ENCODE results near the gene ANGPTL2.

The ANGPTL2 gene

GRCh38 chr9:127092041-127092608 lies 30.3 kb downstream of the ANGPTL2 start:
- TF ChIP-seq TAF1 (IDR thresholded peaks at IDR 0.05; ENCODE audit: borderline replicate concordance, insufficient read depth, low read length) (no peak), FOXP2 (optimal IDR thresholded peaks at IDR 0.05; ENCODE audit: borderline replicate concordance, extremely low read depth, extremely low read length, insufficient read depth) (no peak), POLR2AphosphoS5 (IDR thresholded peaks at IDR 0.05; ENCODE audit: low read depth, low read length) (no peak), REST (IDR thresholded peaks at IDR 0.05; ENCODE audit: insufficient read depth in 1 of 2, low read depth in 2 of 2, low read length in 2 of 2) (no peak), SIN3A (IDR thresholded peaks at IDR 0.05; ENCODE audit: borderline replicate concordance, insufficient read depth, low read length) (no peak)

DNA sequence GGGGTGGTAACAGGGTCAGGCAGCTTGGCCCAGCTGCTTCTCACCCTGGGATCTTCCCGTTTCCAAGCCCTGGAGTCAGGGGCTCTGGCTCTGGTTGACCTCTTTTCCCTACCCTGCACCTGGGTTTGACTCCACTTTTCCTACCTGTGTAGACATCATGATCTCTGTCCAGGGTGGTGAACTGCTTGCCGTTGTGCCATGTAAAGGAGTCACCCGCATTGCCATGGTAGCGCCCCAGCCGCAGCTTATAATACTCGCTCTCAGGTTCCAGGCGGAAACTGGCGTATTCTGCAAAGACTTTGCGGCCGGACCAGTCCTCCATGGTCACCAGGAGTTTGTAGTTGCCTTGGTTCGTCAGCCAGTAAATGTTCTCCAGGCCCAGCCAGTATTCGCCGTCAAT lies 30.9 kb downstream of the ANGPTL2 start:
- no peak for TF ChIP-seq TAF1 (IDR thresholded peaks at IDR 0.05; ENCODE audit: borderline replicate concordance, insufficient read depth, low read length)
- TF ChIP-seq FOXP2 (optimal IDR thresholded peaks at IDR 0.05; ENCODE audit: borderline replicate concordance, extremely low read depth, extremely low read length, insufficient read depth): no peak
- no peak for TF ChIP-seq POLR2AphosphoS5 (IDR thresholded peaks at IDR 0.05; ENCODE audit: low read depth, low read length)
- TF ChIP-seq SIN3A (IDR thresholded peaks at IDR 0.05; ENCODE audit: borderline replicate concordance, insufficient read depth, low read length): no peak
- no peak for TF ChIP-seq REST (IDR thresholded peaks at IDR 0.05; ENCODE audit: insufficient read depth in 1 of 2, low read depth in 2 of 2, low read length in 2 of 2)

DNA sequence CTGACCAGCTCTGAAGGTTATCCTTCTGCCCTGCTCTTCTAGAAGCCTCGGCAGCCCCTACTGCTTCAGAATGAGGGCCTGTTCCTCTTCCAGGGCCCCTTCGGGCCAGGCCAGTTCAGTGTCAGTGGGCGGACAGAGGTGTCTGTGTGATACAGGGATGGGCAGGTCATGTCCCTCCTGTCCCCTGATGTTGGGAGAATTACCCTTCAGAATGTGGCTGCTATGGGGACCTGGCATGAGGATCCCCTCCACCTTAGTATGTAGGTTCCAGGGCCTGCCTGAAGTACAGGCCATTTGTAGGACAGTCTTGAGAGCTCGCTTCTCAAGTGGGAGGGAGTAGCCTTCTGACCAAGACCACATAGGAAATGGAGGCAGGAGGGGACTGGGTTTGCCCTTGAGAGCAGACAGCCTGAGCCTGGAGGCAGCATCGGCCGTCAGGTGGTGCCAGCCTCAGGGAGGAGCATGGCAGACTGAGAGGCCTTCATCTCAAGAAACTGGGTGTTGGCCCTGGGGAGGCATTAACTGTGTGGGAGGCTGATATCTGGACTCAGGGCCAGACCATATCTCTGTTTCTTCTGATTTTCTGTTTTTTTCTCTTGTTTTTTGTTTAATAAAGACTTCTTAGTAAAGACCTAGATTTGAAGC lies 32.0 kb downstream of the ANGPTL2 start:
- TF ChIP-seq TAF1 (IDR thresholded peaks at IDR 0.05; ENCODE audit: borderline replicate concordance, insufficient read depth, low read length) (no peak), SIN3A (IDR thresholded peaks at IDR 0.05; ENCODE audit: borderline replicate concordance, insufficient read depth, low read length) (no peak), REST (IDR thresholded peaks at IDR 0.05; ENCODE audit: insufficient read depth in 1 of 2, low read depth in 2 of 2, low read length in 2 of 2) (no peak), POLR2AphosphoS5 (IDR thresholded peaks at IDR 0.05; ENCODE audit: low read depth, low read length) (no peak), FOXP2 (optimal IDR thresholded peaks at IDR 0.05; ENCODE audit: borderline replicate concordance, extremely low read depth, extremely low read length, insufficient read depth) (no peak)

GRCh38 chr9:127089631-127090081 lies 32.8 kb downstream of the ANGPTL2 start:
- TF ChIP-seq POLR2AphosphoS5 (IDR thresholded peaks at IDR 0.05; ENCODE audit: low read depth, low read length) (no peak), FOXP2 (optimal IDR thresholded peaks at IDR 0.05; ENCODE audit: borderline replicate concordance, extremely low read depth, extremely low read length, insufficient read depth) (no peak), SIN3A (IDR thresholded peaks at IDR 0.05; ENCODE audit: borderline replicate concordance, insufficient read depth, low read length) (no peak), REST (IDR thresholded peaks at IDR 0.05; ENCODE audit: insufficient read depth in 1 of 2, low read depth in 2 of 2, low read length in 2 of 2) (no peak), TAF1 (IDR thresholded peaks at IDR 0.05; ENCODE audit: borderline replicate concordance, insufficient read depth, low read length) (no peak)

Data from PFSK-1 (cell line).